Fibroblast of the aortic adventitia (primary cell): ENCODE measurements around the gene ATAD2B. TPM values are rescaled to one million over a fixed set of nuclear protein-coding genes. Genes with fewer than 3 reads are reported as not detected.

Experiments
- DNase-seq: peaks from one replicate; pipeline ENCODE4 v3.0.0-alpha.2; 2010; ENCODE audit warnings: low read depth
- H3K4me3 ChIP-seq: 2 replicates; pipeline ENCODE4 v1.5.1; 2011; ENCODE audit warnings: low read depth, mild to moderate bottlenecking, control low read depth, low read length, moderate library complexity
- CTCF ChIP-seq: IDR thresholded peaks from 2 replicates; pipeline ENCODE4 v1.5.1; 2011; ENCODE audit warnings: mild to moderate bottlenecking, low read length, control low read depth, inconsistent platforms; ENCODE audit not compliant: insufficient read depth
- total RNA-seq: library from RNA; depleted of rRNA; stranded (reverse); fragments of >200 nt; gene quantifications from 2 replicates; pipeline ENCODE4 v1.2.3, GENCODE V29; 2012; ENCODE audit warnings: low replicate concordance

Gene ATAD2B
- total RNA-seq, 1 donor = 10.6 TPM

- H3K4me3 ChIP-seq = peak overlapping the region; percentile 42
- no peak for TF ChIP-seq CTCF
- peak; percentile 92 for DNase-seq
These were observed 26.2 kb downstream of the ATAD2B start for GRCh38 chr2:23900541-23901322.

- TF ChIP-seq CTCF = no peak
- no peak for DNase-seq
- H3K4me3 ChIP-seq = no peak overlapping the region
These were observed 26.8 kb downstream of the ATAD2B start for GRCh38 chr2:23900133-23900532.

- TF ChIP-seq CTCF = no peak
- H3K4me3 ChIP-seq = no peak overlapping the region
- DNase-seq = no peak
These were observed 55.7 kb downstream of the ATAD2B start for GRCh38 chr2:23871206-23871605.

DNA sequence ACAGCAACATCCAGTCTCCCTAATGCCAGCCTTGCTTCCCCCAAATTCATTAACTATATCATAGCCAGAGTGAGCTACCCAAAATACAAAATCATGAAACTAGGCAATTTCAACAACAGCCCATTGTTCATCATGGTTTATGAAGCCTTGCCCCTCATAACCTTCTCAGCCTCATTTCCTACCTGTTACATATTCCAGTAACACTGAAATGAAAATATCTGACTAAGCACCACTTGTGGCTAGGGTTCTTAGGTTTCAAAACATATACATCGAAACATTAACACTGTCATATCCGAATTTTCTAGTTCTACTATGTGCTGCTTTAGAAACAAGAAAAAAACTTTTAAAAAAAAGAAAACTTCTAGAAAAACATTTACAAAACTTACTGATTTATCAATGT is 59.5 kb downstream of the ATAD2B start:
- no peak for DNase-seq
- TF ChIP-seq CTCF = no peak
- H3K4me3 ChIP-seq = no peak overlapping the region

DNA sequence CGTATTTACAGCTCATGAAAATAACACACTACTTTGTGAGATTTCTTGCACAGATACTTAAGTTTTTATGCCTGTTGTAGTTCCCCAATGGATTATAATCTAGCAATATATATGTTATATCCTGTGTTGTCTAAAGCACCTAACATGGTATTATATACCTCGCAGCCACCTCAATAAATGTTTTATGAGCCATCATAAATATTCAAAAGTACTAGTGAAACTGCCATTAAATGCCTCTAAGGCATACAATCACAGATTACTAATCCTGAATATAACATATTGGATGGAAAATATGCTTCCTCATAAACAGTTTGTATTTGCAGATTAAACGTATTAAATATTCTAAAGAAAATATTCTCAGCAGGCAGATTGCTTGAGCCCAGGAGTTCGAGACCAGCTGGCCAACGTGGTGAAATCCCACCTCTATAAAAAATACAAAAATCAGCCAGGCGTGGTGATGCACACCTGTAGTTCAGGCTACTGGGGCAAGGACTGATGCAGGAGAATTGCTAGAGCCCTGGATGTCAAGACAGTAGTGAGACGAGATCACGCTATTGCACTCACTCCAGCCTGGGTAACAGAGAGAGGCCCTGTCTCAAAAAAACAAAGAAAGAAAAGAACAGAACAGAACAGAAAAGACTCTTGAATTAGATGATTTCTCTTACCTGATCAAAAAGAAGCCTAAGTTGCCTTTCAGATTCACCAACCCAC is 64.1 kb downstream of the ATAD2B start:
- no peak for DNase-seq
- no peak overlapping the region for H3K4me3 ChIP-seq
- no peak for TF ChIP-seq CTCF

GRCh38 chr2:23861952-23862351 is 65.0 kb downstream of the ATAD2B start:
- no peak for TF ChIP-seq CTCF
- no peak overlapping the region for H3K4me3 ChIP-seq
- no peak for DNase-seq
